ENCODE data around the gene CA5B.
"Not testable (repeated sequence)": the region's sequence is repeated elsewhere in the genome, so short reads cannot be mapped to it uniquely, and the experiment has no call there.

CA5B gene

GRCh38 chrX:15748841-15749240, 10.8 kb downstream of the CA5B start:
- ATAC-seq (no peak), DNase-seq (no peak)

GRCh38 chrX:15749642-15750610, 11.9 kb downstream of the CA5B start:
- ATAC-seq (no peak), DNase-seq (no peak)

- DNase-seq (no peak), ATAC-seq (peak; percentile 29)
Measured at GRCh38 chrX:15750611-15751154, 12.6 kb downstream of the CA5B start.

GRCh38 chrX:15751155-15751819, 13.2 kb downstream of the CA5B start:
- ATAC-seq (peak; percentile 88), DNase-seq (no peak)

- ATAC-seq (no peak), DNase-seq (no peak)
Measured at GRCh38 chrX:15755091-15755490, 17.0 kb downstream of the CA5B start.

GRCh38 chrX:15758140-15758539, 20.1 kb downstream of the CA5B start:
- no peak for ATAC-seq

GRCh38 chrX:15759886-15760285, 21.8 kb downstream of the CA5B start:
- DNase-seq, ATAC-seq: not testable (repeated sequence)

More at GRCh38 chrX:15758140-15758539, 20.1 kb downstream of the CA5B start:
- no peak for DNase-seq

GRCh38 chrX:15761564-15762191, 23.6 kb downstream of the CA5B start:
- ATAC-seq: no peak
- peak; percentile 21 for DNase-seq

- DNase-seq (no peak), ATAC-seq (no peak)
Measured at GRCh38 chrX:15769300-15769954, 31.4 kb downstream of the CA5B start.

GRCh38 chrX:15781961-15782699, 44.1 kb downstream of the CA5B start:
- ATAC-seq: peak; percentile 55
- peak; percentile 17 for DNase-seq

- ATAC-seq: no peak
- no peak for DNase-seq
Measured at GRCh38 chrX:15785176-15785750, 47.2 kb downstream of the CA5B start.

GRCh38 chrX:15786915-15787314, 48.8 kb downstream of the CA5B start:
- ATAC-seq: no peak
- DNase-seq: no peak

GRCh38 chrX:15789979-15790768, 52.1 kb downstream of the CA5B start, which contains the start of gene ZRSR2:
TSS of gene ZRSR2 (plus strand) at chrX:15790484. CDS start at chrX:15790496, 12 bp downstream.
- ATAC-seq (peak; percentile 94), DNase-seq (peak; percentile 83)

- ATAC-seq (no peak), DNase-seq (no peak)
Measured at GRCh38 chrX:15790769-15791290, 52.8 kb downstream of the CA5B start.

- no peak for DNase-seq
- no peak for ATAC-seq
Measured at GRCh38 chrX:15797707-15798106, 59.6 kb downstream of the CA5B start.

GRCh38 chrX:15804563-15804962, 66.5 kb downstream of the CA5B start:
- no peak for ATAC-seq
- DNase-seq: no peak

- no peak for DNase-seq
- no peak for ATAC-seq
Measured at GRCh38 chrX:15808254-15808653, 70.2 kb downstream of the CA5B start.

- ATAC-seq (no peak), DNase-seq (no peak)
Measured at GRCh38 chrX:15812192-15812938, 74.3 kb downstream of the CA5B start.

- ATAC-seq (no peak), DNase-seq (no peak)
Measured at GRCh38 chrX:15813416-15813815, 75.3 kb downstream of the CA5B start.
